NCI-H524 (cell line): Measurements from ENCODE around the gene CCDC154.
A peak's percentile ranks its signal among the peaks of the same experiment; 100 is the strongest.
"Not testable (repeated sequence)": the region's sequence is repeated elsewhere in the genome, so short reads cannot be mapped to it uniquely, and the experiment has no call there.

Source experiments
- DNase-seq, 2 experiments: peaks; one replicate each; lab custom pipeline; 2025; lab: John Stamatoyannopoulos, UW

CCDC154 gene, protein sequence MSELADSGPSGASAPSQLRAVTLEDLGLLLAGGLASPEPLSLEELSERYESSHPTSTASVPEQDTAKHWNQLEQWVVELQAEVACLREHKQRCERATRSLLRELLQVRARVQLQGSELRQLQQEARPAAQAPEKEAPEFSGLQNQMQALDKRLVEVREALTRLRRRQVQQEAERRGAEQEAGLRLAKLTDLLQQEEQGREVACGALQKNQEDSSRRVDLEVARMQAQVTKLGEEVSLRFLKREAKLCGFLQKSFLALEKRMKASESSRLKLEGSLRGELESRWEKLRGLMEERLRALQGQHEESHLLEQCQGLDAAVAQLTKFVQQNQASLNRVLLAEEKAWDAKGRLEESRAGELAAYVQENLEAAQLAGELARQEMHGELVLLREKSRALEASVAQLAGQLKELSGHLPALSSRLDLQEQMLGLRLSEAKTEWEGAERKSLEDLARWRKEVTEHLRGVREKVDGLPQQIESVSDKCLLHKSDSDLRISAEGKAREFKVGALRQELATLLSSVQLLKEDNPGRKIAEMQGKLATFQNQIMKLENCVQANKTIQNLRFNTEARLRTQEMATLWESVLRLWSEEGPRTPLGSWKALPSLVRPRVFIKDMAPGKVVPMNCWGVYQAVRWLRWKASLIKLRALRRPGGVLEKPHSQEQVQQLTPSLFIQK

DNA sequence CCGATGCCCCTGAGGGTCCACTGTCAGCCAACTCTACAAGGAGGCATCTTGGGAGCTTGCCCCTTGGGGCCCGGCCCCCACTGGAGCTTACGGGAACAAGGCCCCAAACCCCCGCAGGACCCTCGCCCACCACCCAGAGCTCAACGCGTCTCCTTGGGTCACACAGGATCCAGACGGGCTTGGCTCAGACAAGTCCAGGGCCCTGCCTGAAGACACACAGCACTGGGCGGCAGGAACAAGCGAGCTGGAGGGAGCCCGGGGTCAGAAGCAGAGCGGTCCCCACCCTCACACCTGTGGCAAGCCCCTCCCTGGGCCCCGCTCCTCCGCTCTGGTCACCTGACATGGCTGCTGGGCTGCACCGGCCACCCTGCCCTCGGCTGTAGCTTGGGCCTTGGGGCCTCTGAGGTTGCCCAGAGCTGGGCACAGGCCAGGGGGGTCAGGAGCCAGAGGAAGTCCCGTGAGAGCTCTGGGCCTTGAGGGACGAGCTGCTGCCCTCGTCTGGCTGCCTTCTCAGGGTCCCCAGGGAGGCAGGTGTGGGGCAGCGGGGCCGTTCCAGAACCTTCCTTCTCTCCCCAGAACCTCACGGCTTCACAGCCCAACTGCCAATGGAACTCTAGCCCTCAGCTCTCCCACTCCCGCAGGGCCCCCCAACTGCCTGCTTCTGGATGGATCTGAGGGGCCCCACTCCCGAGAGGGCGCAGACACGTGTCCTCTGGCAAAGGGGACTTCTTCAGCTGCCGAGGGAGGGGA is at the start of gene CCDC154:
CCDC154 (minus strand) TSS at position 577 of the 750 bp plus-strand sequence; CDS start at position 343, 234 bp downstream.
- no peak for DNase-seq

DNA sequence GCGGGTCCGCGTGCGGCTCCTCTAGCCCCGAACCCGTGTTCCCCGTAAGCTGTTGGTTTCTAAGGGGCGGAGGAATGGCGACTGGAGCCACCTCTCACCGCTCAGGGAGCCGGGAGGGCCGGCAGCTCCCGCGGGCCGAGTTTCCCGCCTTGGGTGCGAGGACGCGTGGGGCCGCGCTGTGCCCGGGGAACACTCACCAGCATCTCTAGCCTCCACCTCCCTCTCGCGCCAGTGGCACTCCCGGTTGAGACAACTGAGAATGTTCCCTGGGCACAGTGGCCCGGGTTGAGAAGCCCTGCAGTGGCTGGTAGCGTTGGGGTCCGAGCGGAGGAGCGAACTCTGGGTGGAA is 49.4 kb upstream of the CCDC154 start:
- no peak for DNase-seq

DNA sequence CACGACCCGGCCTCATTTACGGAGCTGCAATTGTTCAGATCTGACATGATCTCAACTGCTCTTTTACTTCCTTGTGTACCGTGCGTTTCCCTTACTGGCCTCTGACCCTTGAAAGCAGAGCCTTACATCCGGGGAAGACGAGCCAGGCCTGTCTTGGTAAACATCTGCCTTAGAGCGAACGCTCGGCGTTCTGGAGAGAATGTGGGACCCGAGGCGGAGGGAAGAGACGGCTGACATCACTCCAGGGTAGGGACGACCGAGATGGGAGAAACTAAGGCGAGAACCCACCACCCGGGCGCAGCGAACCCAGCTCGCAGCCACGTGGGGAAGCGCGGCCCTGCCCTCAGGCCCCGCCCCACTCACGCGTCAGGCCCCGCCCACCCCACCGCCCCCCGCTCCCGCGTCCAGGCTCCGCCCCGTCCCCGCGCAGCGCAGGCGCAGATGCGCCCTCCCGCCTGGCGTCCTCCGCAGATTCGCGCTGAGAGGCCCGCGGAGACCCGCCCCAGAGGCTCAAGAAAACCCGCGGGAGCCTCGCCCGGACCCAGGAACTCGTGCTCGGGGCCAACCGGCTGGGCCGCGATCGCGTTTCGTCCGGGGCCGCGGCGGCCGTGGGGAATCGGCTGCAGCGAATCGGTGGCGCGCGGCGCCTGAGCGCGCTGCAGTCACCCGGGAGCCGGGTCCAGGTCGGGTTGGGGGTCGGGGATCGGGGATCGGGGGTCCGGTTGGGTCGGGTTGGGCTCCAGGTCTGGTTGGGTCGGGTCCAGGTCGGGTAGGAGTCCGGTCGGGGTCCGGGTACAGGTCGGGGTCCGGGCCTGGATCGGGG is 48.8 kb upstream of the CCDC154 start, which contains the start of gene TELO2:
TELO2 (plus strand) TSS at position 438 of the 823 bp plus-strand sequence. CDS start 922 bp downstream, outside the sequence.
- peak; percentile 50 to 77 for DNase-seq

DNA sequence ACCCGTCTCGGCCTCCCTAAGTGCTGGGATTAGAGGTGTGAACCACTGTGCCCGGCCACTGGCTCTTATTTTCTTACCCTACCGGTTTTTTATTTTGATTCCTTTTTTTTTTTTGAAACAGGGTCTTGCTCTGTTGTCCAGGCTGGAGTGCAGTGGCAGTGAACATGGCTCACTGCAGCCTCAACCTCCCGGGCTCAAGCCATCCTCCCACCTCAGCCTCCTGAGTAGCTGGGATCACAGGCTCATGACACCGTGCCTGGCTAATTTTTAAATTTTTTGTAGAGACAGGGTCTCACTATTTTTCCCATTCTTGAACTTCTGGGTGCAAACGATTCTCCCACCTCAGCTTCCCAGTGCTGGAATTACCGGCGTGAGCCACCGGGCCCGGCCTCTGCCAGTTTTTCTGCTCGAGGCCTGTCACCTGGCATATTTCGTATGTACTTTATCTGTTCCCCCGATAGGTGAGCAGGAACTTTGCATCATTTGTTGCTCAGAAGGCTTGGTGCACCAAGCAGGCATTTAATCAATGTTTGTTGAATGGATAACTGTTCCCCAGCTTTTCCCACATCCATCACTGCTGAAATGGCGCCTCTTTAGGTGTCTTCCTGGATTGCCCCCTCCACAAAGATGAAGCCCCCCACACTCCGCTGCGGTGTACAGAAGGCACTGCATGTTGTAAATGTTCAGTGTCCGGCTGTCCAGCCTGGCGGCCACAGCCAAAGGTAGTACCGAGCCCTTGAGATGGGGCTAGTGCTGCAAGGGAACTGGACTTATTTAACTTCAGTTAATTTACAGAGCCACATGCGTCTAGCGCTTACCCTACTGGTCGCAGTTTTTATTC is 47.9 kb upstream of the CCDC154 start:
- no peak for DNase-seq

DNA sequence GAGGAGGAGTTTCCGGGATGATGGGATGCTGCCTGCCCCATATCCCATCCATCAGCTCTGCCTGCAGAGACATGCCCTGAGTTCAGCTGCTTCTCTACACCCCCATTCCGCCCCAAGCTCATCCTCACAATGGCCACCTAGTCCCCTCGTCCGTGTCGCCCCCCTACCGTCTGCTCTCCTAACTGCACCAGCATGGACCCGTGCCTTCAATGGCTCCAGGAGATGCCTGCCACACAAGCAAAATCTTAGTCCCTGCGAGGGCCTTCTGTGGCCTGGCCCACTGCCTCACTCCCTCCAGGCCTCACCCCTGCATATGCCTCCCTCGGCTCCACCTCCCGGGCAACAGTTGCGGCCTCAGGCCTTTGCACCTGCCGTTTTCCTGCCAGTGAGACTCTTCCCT is 47.0 kb upstream of the CCDC154 start:
- no peak for DNase-seq

DNA sequence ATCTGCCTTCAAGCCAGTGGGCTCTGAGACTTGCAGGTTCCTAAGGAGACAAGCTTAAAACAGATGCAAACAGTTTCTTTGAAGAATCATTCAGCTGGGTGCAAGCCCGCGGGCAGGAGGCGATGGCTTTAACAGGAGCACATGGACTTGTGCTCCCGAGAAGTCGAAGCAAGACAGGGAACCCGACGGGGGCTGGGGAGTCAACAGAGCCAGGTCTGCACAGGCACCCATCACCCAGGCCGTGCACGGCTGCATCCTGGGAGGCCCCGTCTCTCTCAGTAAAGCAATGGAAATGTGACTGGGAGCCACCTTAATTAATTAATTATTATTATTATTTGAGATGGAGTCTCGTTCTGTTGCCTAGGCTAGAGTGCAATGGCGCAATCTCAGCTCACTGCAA is 44.7 kb upstream of the CCDC154 start:
- no peak for DNase-seq

DNA sequence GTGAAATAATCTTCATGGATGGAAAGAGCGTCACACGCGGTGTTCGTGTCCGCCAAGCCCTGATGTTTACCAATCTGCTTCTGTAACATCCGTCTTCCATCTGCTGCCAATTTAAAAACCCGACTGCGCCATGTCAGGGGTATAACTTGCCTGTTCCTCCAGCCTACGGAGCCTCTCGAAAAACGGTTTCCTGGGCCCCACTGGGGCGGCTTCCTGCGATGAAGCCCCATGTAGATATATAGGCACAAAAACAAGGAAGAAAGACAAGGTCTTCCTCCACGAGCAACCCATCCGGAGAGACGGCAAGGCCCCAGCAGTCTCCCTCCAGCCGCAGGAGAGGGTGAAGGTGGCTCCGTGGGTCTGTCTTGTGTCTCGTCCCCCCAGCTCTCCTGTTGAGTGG is 44.3 kb upstream of the CCDC154 start, which contains the start of gene PTX4:
PTX4 (minus strand) TSS at position 326 of the 400 bp plus-strand sequence; CDS start at position 291, 35 bp downstream.
- no peak for DNase-seq

DNA sequence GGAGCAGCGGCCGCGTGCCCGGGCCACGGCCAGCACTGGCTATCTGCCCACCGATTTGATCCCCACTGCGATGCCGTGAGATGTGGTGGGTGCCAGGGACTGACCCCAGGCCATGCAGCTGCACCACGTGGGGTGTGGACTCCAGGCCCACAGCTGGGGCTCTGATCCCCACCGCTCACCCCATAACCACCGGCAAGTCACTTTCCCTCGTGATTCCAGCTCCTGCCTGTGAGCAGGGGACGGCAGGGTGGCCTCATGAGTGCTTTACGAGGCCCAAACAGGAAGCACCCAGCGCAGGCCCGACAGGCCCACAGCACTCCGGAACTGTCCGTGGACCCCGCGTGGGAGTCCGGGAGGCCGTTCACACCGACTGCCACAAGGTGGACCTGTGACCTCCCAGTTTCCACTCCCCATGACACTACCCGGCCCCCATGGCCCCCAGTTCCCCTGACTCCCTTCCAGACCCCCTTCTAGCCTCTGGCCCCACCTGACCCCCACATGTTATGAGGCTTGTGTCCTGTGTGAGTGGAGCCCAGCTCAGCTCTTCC is 43.8 kb upstream of the CCDC154 start:
- no peak for DNase-seq

DNA sequence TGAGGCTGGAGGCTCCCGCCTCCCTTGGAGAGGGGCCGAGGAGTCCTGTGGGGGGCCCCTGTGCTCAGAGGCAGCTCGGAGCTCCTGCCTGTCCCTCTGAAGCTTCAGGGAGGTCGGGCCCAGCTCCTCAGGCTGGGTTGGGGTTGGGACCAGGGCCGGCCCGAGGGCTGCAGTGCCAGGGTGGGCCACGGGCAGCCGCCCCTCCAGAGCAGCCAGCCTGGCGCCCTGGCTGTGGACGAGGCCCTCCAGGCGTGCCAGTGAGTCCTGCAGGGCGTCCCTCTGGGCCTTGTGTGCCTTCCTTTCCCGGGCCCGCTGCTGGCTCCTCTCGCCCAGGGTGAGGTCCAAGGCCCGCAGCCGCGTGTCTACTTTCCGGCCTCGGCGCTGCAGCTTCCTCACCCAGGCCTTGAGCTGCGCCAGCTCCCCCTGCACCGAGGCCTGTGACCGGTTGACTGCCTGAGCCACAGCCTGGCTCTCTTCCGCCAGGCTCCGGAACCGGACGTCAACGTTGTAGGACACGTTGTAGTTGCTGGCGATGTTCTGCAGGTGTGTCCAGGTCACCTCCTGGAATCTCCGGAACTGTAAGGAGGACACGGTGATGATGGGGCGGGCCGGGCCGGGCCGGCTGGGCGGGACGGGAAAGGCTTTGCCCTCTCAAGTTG is 43.2 kb upstream of the CCDC154 start:
- no peak for DNase-seq

DNA sequence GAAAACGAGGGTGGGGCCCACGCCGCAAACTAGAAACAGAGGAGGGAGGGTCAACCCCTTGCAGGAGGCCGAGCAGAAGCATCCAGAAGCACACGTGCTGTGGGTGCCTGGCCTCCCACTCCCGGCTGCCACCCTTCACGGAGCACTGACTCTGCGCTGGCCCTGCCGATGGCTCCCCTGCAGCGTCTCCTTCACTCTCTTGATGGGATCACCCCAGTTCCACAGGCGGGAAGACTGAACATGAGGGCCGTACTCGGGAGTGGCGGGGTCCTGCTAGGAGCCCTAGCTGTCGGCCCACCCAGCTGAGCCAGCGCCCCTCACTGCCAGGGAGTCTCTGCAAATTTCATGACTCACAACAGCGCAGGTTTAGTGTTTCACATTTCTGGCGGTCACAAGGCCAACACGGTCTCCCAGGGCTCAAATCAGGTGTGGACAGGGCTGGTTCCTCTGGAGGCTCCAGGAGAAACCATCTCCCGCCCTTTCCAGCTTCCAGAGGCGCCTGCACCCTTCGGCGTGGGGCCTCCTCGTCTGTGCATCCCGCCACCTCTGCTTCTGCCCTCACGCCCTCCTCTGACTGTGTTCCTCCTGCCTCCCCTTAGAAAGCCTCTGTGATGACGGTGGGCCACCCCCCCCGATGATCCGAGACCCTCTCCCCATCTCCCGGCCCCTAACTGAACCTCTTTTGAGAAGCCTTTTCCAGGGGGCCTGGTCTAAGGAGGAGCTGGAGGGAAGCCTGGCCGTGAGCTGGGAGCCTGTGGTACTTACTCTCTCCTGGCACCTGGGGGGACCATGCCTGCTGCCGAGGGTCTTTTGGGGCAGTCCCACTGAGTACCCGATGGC is 42.4 kb upstream of the CCDC154 start:
- no peak for DNase-seq

DNA sequence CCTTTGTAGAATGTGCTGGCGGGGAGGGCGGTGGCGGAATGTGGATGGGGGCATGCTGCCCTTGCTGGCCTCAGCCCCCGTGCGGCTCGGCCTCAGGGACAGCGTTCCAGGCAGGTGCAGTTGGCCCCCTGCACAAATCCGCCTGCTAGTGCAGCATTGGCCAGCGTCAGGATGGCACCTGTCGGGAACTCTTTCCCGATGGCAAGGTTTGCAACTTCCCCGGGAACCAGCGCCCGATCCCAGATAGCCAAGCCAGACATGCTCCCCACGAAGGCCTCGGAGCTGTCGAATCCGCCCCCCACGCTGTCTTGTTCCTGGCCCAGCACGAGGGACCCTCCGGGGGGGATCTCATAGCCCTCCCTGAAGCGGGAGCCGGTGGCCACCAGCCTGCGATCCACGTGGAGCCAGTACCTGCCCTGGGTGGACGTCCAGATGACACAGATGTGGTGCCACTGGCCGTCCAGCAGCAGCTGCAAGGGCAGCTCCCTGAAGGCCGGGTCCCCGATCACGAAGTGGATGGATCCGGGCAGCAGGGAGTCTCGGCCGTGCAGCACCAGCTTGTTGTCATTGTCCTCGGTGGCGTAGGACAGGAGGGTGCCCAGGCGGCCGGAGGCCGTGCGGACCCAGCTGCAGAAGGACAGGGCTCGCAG is 41.6 kb upstream of the CCDC154 start:
- DNase-seq: no peak

DNA sequence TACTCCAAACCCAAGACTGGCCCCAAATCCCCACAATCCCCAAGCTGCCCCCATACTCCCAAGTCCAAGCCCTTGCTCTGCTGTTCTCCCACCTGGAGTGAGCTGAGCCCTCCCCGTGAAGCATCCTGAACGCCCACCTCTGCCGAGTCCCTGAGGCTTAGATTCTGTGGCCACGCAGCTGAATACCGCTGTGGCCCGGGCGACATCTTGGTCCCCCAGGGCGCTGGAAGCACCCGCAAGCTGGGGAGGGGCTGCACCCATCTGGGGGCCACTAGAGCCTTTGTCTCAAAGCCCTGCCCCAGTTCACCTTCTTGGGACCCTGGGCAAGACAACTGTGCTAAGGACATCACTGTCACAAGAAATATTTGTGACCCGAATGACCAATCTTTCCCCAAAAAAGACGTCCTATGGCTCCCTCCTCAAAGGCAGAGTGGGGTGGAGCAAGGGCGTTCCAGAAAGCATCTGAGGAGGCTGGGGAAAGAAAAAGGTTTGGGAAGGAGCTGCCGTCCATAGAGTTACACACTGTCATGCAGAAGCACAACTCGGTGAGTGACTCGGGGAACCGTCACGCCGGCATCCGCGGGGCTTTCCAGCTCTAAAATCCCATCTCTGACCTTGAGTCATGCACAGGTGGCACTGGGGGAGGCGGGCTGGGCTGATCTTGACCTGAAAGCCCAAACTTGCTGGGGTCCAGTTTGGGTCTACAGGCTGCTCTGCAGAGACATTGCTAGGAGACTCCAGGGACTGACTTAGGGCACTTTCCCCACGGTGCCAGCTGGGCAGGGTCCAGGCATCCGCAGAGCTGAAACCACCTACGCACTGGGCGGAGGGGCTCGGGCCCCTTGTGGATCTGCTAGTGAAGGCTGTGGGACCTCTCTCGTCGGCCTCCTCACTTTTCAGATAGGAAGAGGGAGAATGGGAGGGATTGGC is 37.8 kb upstream of the CCDC154 start:
- DNase-seq: no peak

DNA sequence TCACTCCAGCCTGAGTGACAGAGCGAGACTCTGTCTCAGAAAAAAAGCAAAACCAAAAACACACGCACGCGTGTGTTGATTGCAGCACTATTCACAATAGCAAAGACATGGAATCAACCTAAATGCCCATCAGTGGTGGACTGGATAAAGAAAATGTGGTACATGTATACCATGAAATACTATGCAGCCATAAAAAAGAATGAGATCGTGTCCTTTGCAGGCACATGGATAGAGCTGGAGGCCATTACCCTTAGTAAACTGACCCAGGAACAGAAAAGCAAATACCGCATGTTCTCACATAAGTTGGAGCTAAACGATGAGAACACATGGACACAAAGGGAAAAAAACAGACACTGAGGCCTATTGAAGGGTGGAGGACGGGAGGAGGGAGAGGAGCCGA is 34.6 kb upstream of the CCDC154 start:
- not testable (repeated sequence) for DNase-seq

DNA sequence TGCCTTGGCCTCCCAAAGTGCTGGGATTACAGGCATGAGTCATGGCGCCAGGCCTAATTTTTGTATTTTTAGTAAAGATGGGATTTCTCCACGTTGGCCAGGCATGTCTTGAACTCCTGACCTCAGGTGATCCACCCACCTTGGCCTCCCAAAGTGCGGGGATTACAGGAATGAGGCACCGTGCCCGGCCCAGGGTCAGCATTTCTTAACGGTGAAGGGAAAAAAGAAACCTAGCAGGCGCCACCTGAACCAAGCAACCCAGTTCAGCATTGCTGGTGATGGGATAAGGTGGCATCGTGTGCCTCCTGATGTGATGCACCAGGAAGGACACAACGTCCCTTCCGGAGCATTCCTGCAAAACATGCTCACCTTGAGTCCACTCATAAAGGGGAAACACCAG is 32.7 kb upstream of the CCDC154 start:
- no peak for DNase-seq

DNA sequence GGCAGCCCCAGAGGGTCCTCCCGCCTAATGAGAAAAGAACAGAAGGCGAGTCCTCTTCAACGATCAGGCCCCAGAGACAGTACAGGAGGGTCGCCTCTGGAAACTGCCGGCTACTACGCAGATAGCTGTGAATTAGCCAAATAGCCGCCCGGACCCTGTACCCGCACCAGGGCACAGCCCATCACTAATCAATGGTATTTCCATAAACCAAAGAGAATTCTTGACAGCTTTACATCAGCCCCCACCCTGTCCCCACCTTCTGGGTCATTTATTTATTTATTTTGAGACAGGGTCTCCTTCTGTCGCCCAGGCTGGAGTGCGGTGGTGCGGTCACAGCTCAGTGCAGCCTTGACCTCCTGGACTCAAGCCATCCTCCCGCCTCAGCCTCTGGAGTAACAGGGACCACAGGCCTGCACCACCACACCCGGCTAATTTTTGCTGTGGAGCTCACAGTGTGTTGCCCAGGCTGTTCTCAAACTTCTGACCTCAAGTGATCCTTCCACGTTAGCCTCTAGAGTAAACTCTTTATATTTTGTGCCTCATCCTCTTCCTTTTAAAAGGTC is 31.3 kb upstream of the CCDC154 start:
- peak in 1 of 2 experiments; percentile 24 for DNase-seq

DNA sequence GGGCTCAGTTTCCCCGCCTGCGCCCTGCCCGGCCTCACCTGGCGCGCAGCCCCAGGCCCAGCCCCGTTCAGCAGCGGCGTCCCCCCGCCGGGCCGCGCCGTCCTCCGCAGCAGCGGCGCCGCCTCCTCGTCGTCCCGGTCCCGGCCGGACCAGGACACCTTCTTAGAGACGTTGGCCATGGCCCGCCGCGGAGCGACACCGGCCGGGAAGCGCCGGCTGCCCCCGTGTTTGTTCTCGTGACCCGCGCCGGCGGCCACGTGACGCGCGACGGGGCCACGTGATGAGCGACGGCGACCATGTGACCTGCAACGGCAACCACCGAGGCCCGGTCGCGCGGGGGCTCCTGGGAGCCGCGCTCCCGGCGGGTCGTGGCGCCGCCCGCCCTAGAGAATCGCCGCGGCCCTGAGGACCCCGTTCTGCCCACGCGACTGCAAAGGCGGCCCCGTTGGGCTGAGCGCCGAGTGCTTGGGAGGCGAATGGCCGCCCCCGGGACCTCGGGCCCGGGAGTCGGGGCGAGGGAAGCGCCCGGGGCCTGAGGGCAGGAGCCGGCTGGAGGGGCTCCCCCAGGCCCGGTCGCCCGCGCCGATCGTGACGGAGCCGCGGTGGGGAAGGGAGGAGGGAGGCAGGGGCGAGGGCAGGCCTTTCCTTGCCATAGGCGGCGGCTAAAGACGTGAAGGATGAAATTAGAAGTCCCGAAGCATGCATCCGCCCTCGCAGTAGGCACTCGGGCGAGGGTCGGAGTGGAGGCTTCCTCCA is 30.6 kb upstream of the CCDC154 start, which contains the start of gene CLCN7:
CLCN7 (minus strand) TSS at position 233 of the 756 bp plus-strand sequence; CDS start at position 179, 54 bp downstream.
- DNase-seq: peak; percentile 53 to 82
